Measurements from ENCODE around the gene UBQLN1. TPM values are rescaled to one million over a fixed set of nuclear protein-coding genes. Genes with fewer than 3 reads are reported as not detected.
"Not testable (repeated sequence)": the region's sequence is repeated elsewhere in the genome, so short reads cannot be mapped to it uniquely, and the experiment has no call there.

Gene UBQLN1
- polyA plus RNA-seq, 1 experiment, result 124 TPM

GRCh38 chr9:83622433-83622938 lies 85.3 kb downstream of the UBQLN1 start:
- POLR2A ChIA-PET, result no interaction called here
- Histone ChIP-seq H3K4me3 (ENCODE audit: low read depth, low read length) (peak overlapping the region; percentile 66), H3K9me3 (ENCODE audit: control insufficient read depth, insufficient read depth, low read length) (no peaks in the 10 kb centered on the region), H3K27ac (ENCODE audit: low read depth, low read length) (no peak overlapping the region), H3K27me3 (ENCODE audit: control insufficient read depth, insufficient read depth, low read length) (no peaks in the 10 kb centered on the region)
- TF ChIP-seq CTCF (IDR thresholded peaks at IDR 0.05; ENCODE audit: low read depth, low read length), result no peak
- CTCF ChIA-PET, result interaction anchor here (1.9 to 2.8 kb wide), 2 partner anchors 8 to 27 kb away, joined by 4 to 29 read pairs; no protein-coding TSS in a partner anchor
- DNase-seq (ENCODE audit: low read depth, low spot score), result no peak

GRCh38 chr9:83620841-83621636 lies 86.7 kb downstream of the UBQLN1 start:
- peak; percentile 77 for TF ChIP-seq CTCF (IDR thresholded peaks at IDR 0.05; ENCODE audit: low read depth, low read length)
- ChIA-PET POLR2A (no interaction called here), CTCF (interaction anchor here (0.5 to 2.8 kb wide), 28 partner anchors 9 to 797 kb away, joined by 3 to 53 read pairs (median 4); partner anchors contain the start of genes KIF27 and UBQLN1)
- Histone ChIP-seq H3K27ac (ENCODE audit: low read depth, low read length) (no peak overlapping the region), H3K27me3 (ENCODE audit: control insufficient read depth, insufficient read depth, low read length) (no peaks in the 10 kb centered on the region), H3K4me3 (ENCODE audit: low read depth, low read length) (no peak overlapping the region), H3K9me3 (ENCODE audit: control insufficient read depth, insufficient read depth, low read length) (no peaks in the 10 kb centered on the region)
- DNase-seq (ENCODE audit: low read depth, low spot score), result no peak

- CTCF ChIA-PET, result no interaction called here
- POLR2A ChIA-PET, result no interaction called here
These were observed 90.5 kb downstream of the UBQLN1 start for GRCh38 chr9:83617299-83617698.

GRCh38 chr9:83613298-83613697 lies 94.5 kb downstream of the UBQLN1 start:
- H3K27me3 ChIP-seq (ENCODE audit: control insufficient read depth, insufficient read depth, low read length); H3K4me3 ChIP-seq (ENCODE audit: low read depth, low read length); POLR2A ChIA-PET; CTCF ChIA-PET; H3K9me3 ChIP-seq (ENCODE audit: control insufficient read depth, insufficient read depth, low read length); DNase-seq (ENCODE audit: low read depth, low spot score); H3K27ac ChIP-seq (ENCODE audit: low read depth, low read length): not testable (repeated sequence)

More at GRCh38 chr9:83617299-83617698, 90.5 kb downstream of the UBQLN1 start:
- Histone ChIP-seq H3K9me3 (ENCODE audit: control insufficient read depth, insufficient read depth, low read length) (no peaks in the 10 kb centered on the region), H3K27me3 (ENCODE audit: control insufficient read depth, insufficient read depth, low read length) (no peaks in the 10 kb centered on the region), H3K27ac (ENCODE audit: low read depth, low read length) (no peak overlapping the region), H3K4me3 (ENCODE audit: low read depth, low read length) (no peak overlapping the region)
- TF ChIP-seq CTCF (IDR thresholded peaks at IDR 0.05; ENCODE audit: low read depth, low read length), result no peak
- no peak for DNase-seq (ENCODE audit: low read depth, low spot score)

Other genes starting within 250 kb of the UBQLN1 start
- gene FRMD3, start 169.6 kb downstream of the UBQLN1 start, polyA plus RNA-seq (2011; rRNA removed), result 0.09 and 0.10 TPM in 2 replicates
- 6.8 and 7.5 TPM in 2 replicates for gene IDNK, start 84.8 kb downstream of the UBQLN1 start, polyA plus RNA-seq (2011; rRNA removed)
- 2.3 and 4.7 TPM in 2 replicates for gene GKAP1, start 109.8 kb upstream of the UBQLN1 start, polyA plus RNA-seq (2011; rRNA removed)
- 1.1 and 2.1 TPM in 2 replicates for gene KIF27, start 213.5 kb upstream of the UBQLN1 start, polyA plus RNA-seq (2011; rRNA removed)